GM12865 (cell line): Measurements from ENCODE around the gene PPFIA1.
"Not testable (repeated sequence)": the region's sequence is repeated elsewhere in the genome, so short reads cannot be mapped to it uniquely, and the experiment has no call there.

Source experiments
- DNase-seq: peaks from one replicate; pipeline ENCODE4 v3.0.0; 2010; ENCODE audit warnings: low read depth
- H3K4me3 ChIP-seq: 2 replicates; pipeline ENCODE4 v1.5.1; 2011; ENCODE audit warnings: mild to moderate bottlenecking, low read depth, low read length, control low read depth
- CTCF ChIP-seq: IDR thresholded peaks from 2 replicates; pipeline ENCODE4 v1.5.1; 2011; ENCODE audit warnings: low read length, control low read depth, low read depth, inconsistent platforms; ENCODE audit not compliant: insufficient read depth; ENCODE audit errors: missing control alignments

PPFIA1 gene

GRCh38 chr11:70402016-70402415 is 131.5 kb downstream of the PPFIA1 start:
- no peak for TF ChIP-seq CTCF
- DNase-seq = no peak
- no peak overlapping the region for H3K4me3 ChIP-seq

GRCh38 chr11:70402685-70403084 is 132.2 kb downstream of the PPFIA1 start:
- TF ChIP-seq CTCF = no peak
- H3K4me3 ChIP-seq = no peak overlapping the region
- no peak for DNase-seq

GRCh38 chr11:70404244-70404643 is 133.8 kb downstream of the PPFIA1 start:
- TF ChIP-seq CTCF = no peak
- DNase-seq = no peak
- H3K4me3 ChIP-seq = no peak overlapping the region

- DNase-seq = no peak
Measured at GRCh38 chr11:70405679-70406395, 135.3 kb downstream of the PPFIA1 start.

GRCh38 chr11:70407121-70407520 is 136.6 kb downstream of the PPFIA1 start:
- no peak overlapping the region for H3K4me3 ChIP-seq
- no peak for TF ChIP-seq CTCF
- no peak for DNase-seq

More at GRCh38 chr11:70405679-70406395, 135.3 kb downstream of the PPFIA1 start:
- H3K4me3 ChIP-seq = no peak overlapping the region
- no peak for TF ChIP-seq CTCF

GRCh38 chr11:70407814-70408213 is 137.3 kb downstream of the PPFIA1 start:
- DNase-seq = no peak
- no peak for TF ChIP-seq CTCF
- no peak overlapping the region for H3K4me3 ChIP-seq

GRCh38 chr11:70408326-70408725 is 137.8 kb downstream of the PPFIA1 start:
- H3K4me3 ChIP-seq, DNase-seq: not testable (repeated sequence)

GRCh38 chr11:70409437-70409836 is 138.9 kb downstream of the PPFIA1 start:
- H3K4me3 ChIP-seq = no peak overlapping the region
- no peak for TF ChIP-seq CTCF
- DNase-seq = no peak
